GM12874 (cell line): ENCODE data around the gene PVALEF.
A peak's percentile ranks its signal among the peaks of the same experiment; 100 is the strongest.

Source experiments
- CTCF ChIP-seq: IDR thresholded peaks from 2 replicates; pipeline ENCODE4 v1.5.1; 2011; ENCODE audit warnings: low read depth, mild to moderate bottlenecking, control low read depth, low read length, moderate library complexity; ENCODE audit not compliant: insufficient read depth

The PVALEF gene

DNA sequence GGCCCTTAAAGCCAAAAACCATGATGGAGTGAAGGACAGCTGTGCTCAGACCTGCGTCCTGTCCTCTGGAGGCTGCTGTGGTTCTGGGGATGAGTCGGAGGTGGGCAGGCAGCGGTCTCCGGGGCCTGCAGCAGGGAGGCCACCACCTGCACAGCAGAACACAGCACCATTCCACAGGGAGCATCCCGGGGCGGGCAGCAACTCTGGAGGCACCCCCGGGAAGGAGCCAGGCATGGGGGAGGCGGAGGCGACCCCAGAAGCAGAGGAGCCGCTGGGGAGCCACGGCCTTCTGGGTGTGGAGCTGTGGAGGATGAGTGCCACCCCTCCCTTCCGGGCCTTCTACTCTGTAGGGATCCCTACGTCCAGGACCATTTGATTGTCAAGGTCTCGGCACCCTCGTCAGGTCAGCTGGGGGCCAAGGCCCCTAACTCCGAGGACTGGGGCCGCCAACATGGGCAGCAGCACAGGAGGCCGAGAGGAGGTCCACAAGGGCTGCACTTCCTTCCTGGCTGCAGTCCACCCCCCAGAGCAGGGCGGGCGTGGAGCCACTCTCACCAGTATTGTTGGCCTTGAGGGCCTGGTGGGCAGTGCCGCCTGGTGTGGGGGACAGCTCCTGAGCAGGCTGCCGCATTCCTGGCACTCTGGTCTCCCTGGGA, 33.6 kb downstream of the PVALEF start:
- TF ChIP-seq CTCF: no peak

DNA sequence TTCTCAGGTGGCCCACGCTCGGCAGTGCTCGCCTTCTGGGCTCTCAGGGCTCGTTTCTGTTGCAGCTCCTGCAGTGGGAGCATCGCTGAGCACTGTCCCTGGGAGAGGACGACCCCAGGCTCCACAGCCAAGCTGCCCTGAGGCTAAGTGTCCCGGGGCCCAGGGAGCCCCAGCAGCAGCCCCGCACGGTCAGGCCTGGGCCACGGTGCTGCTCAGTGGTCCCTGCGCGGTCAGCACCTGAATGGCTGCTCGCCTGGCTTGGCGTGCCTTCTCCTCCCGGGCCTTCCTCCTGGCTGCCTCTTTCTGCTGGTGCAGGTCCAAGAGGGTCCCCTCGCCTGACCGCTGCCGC, 34.1 kb downstream of the PVALEF start:
- TF ChIP-seq CTCF: no peak

GRCh38 chr17:81200201-81200600, 34.9 kb downstream of the PVALEF start:
- no peak for TF ChIP-seq CTCF

GRCh38 chr17:81200695-81201580, 35.6 kb downstream of the PVALEF start:
- peak; percentile 48; the same call in 1 of the 2 replicates for TF ChIP-seq CTCF

DNA sequence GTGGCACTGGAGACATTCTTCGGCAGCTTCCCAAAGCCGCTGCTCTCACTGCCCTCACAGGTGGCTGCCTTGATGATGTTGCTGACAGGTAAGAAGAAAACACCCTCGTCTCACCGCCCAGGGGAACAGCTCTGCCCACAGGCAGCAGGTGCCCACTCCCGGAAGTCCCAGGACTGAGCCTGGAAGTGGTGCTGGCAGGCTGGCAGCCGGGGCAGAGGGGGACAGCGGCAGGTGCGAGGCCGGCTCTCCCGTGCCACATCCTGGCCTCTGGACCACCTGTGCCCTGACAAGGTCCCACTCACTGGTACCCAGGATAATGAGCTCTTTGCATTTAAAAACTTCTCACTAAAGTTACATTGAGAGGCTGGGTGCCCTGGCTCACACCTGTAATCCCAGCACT, 37.0 kb downstream of the PVALEF start:
- TF ChIP-seq CTCF: no peak

GRCh38 chr17:81203136-81203535, 37.8 kb downstream of the PVALEF start:
- TF ChIP-seq CTCF: no peak

GRCh38 chr17:81204578-81204977, 39.3 kb downstream of the PVALEF start:
- no peak for TF ChIP-seq CTCF
